Inflammatory macrophage (primary cell): ENCODE measurements around the gene QRICH1.

Source experiments
- DNase-seq, 2 donors: peaks; one replicate each; pipeline ENCODE4 v3.0.0-alpha.2; 2020 to 2022

Gene QRICH1

GRCh38 chr3:49029563-49029884 lies 64.3 kb downstream of the QRICH1 start:
- DNase-seq, result no peak

GRCh38 chr3:49028673-49029562 lies 65.0 kb downstream of the QRICH1 start, which contains the start of gene IMPDH2:
Gene IMPDH2, minus strand, starts transcription at chr3:49029398. Its CDS starts 48 bp downstream, at chr3:49029350.
- DNase-seq, result peak; percentile 97 to 98

- no peak for DNase-seq
Measured at GRCh38 chr3:49028298-49028672, 65.6 kb downstream of the QRICH1 start.

- no peak for DNase-seq
Measured at GRCh38 chr3:49027634-49028033, 66.2 kb downstream of the QRICH1 start.

- DNase-seq, result no peak
Measured at GRCh38 chr3:49026536-49026935, 67.3 kb downstream of the QRICH1 start.

DNA sequence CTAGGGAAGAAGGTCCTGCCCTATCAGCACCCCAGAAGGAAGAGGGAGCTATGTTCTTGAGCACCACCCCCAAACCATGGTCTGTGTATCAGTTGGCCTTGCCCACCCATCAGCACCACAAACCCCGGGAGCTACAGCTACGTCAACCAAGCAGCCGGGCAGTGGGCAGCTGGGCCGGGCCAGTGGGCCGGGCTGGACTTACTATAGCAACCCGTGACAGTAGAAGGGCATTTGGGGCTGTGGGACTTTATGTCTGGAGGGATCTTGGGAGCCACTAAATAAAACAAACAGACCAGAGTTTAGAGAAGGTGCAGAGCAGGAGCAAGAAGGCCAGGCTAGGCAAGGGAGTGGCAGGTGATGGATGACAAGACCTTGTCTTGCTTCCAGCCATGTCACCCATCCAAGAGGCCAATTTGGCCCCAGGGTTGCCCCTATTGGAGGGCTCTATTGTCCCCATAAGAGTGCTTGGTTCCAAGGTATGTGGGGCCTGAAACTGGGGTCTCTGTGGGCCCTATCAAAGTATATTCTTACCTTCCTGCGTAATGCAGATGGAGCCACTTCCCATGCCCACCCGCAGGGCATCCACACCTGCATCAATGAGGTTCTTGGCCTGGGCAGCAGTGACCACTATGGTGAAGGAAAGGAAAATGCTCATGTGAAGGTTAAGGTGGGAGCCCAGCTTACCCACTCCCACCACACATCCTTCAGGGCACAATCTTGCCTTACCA lies 67.9 kb downstream of the QRICH1 start:
- no peak for DNase-seq

DNA sequence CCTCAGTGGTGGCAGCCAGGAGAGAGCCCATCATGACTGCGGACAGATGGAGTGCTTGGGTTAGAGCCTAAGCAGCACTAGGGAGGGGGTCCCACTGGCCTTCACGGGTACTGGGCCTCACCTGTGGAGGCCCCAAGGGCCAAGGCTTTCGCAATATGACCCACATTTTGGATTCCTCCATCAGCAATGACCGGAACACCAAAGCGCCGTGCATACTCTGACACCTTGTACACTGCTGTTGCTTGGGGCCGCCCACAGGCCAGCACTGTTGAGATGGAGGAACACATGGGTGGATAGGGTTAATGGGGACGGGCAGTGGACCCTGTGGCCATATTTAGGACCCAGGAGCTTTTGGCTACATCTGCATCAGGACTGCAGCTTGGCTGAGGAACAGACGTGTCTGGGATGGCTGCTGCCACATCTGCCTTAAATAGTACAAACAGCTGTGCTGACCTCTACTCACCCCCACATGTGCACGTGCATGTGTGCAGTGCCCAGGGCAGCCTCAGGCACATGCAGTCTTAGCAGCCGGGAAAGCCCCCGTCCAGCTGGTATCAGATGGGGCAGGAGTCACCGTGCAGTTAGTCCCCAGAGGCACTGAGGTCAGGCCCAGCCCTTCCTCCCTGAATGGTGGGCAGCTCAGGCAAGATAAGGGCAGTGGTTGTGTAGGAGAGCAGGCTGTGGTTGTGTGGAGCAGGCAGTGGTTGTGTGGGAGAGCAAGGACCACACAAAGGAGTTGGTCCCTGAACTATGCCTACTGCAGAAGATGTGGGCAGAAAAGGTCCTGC lies 68.7 kb downstream of the QRICH1 start:
- DNase-seq, result no peak

DNA sequence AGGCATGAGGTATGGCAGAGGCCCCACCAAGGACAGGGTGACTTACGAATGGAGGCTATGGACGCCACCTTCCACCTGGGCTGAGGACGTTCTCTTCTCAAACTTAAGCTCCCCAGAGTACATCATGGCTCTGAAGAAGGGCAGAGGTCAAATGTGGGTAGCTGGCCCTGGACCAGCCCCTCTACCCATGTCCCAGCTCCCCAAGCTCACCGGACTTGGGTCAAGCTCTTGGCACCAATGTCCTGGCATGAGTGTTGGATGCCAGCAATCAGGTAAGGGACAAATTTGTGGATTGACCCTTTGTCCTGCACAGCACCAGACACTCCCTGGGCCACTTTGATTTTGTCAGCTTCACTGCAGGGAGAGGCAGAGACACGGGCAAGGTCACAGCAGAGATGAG lies 69.4 kb downstream of the QRICH1 start:
- no peak for DNase-seq

GRCh38 chr3:49023775-49024174 lies 70.1 kb downstream of the QRICH1 start:
- no peak for DNase-seq

- DNase-seq, result no peak
Measured at GRCh38 chr3:49022688-49023171, 71.1 kb downstream of the QRICH1 start.

DNA sequence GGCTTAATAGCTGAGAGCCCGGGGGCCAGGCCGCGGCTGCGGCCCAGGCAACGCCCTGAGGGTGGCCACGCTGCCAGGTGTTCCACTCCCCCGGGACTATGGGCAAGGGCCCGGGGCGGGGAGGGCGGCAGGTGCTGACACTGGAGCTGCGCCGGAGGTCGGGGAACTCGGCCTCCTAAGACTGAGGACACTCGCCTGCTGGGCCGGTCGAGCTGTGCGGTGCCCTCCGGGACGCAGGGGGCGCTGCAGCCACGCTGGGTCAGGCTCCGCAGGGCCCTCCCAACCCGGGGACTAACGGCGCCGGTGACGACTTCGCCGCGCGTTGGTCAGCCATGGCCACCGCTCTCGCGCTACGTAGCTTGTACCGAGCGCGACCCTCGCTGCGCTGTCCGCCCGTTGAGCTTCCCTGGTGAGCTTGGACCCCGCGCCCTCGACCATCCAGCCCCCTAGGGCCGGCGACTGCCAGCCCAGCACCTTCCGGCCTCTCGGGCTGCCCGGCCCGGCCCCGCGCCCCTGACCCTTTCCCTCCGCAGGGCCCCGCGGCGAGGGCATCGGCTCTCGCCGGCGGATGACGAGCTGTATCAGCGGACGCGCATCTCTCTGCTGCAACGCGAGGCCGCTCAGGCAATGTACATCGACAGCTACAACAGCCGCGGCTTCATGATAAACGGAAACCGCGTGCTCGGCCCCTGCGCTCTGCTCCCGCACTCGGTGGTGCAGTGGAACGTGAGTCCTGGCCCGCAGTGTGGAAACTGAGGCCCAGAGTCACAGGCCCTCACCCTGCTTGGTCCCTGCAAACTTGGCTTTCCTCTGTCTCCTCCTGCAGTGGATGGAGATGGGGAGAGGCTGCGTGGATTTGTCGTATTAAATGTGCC lies 71.8 kb downstream of the QRICH1 start, which contains the start of gene NDUFAF3:
TSS of gene NDUFAF3 (plus strand) at position 309 of the 875 bp plus-strand sequence. CDS start at position 333, 24 bp downstream.
- DNase-seq, result peak; percentile 94 to 95

DNA sequence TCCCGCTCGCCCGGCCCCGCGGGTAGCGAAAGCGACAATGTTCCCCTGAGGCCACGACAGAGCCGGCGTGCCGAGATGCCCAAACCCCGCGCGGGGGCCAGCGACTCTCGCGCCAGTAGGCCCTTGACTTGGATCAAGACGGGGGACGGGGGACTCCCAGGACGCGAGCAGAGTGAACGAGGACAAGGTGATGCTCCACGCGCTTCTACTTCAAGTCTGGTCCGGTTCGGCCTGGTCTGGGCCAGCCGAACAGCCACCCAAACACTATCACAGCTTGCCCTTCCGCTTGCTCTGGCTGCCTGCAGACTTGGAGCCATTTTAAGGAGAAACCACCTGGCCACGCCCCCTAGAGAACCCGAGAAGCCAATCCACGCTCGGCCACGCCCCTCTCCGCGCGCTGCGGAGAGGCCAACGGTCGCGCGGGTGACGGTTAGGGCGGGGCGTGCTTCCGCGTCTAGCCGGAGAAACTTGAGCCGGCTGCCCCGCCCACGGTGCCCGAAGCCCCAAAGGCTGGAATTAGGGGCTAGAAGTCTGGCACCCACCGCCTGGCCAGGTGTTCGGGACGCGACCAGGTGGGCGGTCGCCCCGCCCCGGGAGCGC lies 72.6 kb downstream of the QRICH1 start:
- DNase-seq, result peak; percentile 99

DNA sequence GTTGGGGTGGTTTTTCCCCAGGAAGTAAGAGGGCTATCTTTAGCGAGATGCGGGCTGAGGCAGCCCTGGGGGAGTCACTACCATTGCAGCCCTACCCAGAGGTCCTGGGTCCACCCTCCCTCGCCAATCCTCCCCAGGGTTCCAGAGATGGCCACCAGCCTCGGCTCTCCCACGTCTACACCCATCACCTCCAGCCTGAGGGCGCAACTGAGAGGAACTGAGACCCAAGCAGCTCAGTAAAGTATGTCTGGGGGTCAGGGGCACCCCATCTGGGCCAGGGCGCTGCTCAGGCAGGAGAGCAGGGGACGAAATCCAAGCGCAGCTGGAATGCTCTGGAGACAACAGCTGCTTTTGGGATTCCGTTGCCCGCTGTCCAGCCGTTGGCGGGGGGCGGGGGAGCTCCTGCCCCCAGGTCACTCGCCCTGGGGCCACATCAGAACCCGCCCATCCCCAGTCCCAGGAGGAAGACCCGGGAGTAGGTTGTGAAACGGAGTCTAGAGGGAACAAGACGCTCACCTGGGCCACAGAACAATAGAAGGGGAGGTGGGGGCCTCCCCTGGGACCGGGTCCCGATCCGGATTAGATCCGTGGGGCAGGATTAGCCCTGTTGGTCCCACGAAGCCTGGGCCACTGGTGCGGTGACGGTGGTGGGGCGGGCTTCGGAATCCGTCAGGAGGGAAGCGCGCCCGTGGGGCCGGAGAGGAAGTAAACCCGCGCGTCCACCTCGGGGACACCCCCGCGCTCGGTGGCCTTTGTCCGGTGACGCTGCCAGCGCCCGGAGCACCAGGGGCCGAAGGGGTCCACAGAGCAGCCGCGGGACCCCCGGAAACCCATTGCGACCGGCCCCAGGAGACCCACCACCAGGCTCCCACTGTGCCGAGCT lies 73.3 kb downstream of the QRICH1 start:
- peak; percentile 74 to 88 for DNase-seq

DNA sequence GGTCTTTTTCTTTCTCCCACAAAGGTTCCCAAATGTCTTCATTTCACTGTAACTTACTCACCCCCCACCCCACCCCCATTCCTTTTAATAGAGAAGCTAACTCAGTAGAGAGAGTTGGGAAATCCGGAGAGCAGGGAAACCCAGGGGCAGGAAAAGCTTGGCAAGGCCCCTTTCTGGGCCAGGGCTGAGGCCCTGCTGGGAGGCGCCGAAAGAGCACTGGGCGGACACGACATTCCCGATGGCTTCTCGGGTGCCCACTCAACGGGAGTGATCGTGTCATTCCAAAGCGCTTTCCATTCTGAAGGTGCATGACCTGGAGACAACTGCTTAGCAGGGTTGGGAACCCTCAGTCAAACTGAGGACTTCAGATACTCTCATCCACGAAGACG lies 73.9 kb downstream of the QRICH1 start:
- peak; percentile 26 to 42 for DNase-seq

DNA sequence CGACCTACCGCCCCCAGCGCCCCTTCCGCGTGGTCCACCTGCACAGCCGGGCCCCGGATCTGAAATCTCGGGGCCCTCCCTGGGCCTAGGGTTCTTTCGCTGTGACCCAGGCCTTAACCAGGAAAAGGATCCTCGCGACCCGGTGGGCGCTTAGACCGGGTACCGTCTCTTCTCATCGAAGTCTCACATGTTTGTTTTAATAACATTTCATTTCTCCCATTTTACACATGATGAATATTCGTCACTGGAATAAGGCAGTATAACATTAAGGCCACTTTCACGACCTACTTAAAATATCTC lies 75.2 kb downstream of the QRICH1 start:
- DNase-seq, result no peak

DNA sequence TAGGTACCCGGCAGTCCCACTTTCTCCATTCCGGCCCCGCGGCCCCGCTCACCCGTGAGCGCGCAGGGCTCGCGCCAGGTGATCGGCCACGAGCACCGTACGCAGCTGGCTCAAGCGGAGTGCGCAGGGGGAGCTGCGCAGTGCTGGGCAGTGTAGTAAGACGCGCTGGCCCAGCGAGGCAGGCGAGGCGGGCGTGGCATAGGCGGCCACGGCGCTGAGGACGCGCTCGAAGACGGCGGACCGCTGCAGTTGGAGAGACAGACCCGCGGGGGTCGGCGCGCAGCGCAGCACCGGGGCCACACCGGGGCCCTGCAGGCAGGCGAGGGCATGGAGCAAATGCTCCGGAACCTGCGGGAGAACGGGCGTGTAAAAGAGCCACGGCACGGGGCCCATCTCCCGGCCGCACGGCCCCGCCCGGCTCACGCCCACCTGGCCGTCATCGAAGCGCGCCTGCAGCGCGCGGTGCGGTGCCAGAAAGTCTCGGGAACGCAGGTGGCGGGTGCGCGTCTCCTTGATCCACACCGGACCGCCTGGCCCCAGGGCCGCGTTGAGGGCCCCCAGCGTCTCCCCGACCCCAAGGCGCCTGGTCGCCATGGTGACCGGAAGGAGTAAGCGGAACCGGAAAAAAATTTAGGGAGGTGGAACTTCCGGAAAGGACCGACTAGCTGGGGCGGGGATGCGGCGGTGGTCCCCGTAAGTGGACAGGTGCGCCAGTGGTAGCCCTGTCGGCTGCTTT lies 75.7 kb downstream of the QRICH1 start, which contains the start of gene DALRD3:
TSS of gene DALRD3 (minus strand) at position 610 of the 736 bp plus-strand sequence. CDS start at position 594, 16 bp downstream.
- DNase-seq, result peak; percentile 53 to 66

DNA sequence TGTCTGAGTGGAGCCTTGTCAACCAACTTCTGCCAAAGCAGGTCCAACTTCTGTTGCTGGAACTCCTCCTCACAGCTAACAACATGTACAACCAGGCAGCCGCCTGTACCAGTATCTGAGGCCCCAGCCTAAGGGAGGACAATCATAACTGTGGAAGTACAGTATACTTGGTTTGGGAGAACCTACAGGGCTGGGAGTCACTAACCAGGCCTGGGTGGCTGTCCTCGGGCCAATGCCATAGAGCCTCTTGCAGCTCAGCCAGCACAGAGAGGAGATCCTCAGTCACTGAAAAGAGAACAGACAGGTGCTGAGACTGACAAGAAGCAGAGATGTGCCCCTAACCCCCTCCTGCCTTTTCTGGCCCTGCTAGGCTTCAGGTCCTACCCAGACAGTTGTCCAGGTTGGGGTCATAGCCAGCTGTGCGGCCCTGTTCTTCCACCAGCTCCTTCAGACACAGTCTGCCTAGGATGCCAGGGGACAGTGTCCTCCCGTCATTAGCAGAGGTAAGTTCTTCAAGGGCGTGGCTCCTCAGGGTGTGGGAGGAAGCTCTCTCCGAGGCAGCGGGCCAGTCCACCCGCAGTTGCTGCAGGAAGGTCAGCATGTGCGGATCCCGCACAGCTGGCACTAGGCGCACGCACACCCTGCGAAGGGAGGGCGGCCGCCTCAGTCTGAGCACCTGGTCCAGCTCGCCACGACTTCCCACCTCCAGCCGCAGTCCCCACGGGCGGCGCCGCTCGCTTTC lies 76.5 kb downstream of the QRICH1 start:
- peak in 1 of 2 donors; percentile 49 for DNase-seq

- no peak for DNase-seq
Measured at GRCh38 chr3:49016414-49017228, 77.2 kb downstream of the QRICH1 start.
